Hepatocyte (in vitro differentiated cells): ENCODE results near the gene COL6A3. TPM values are rescaled to one million over a fixed set of nuclear protein-coding genes. Genes with fewer than 3 reads are reported as not detected.

Experiments
- DNase-seq: peaks from one replicate; pipeline ENCODE4 v3.0.0-alpha.2; 2016; ENCODE audit warnings: low spot score
- H2AFZ ChIP-seq: fragments of 200-600 bp; sonication (generic); 2 replicates; pipeline ENCODE4 v1.6.0; 2016; ENCODE audit warnings: antibody characterized with exemption, mild to moderate bottlenecking
- H3K27ac ChIP-seq: fragments of 200-600 bp; sonication (generic); 2 replicates; pipeline ENCODE4 v1.5.1; 2016; ENCODE audit warnings: mild to moderate bottlenecking
- H3K27me3 ChIP-seq: fragments of 200-600 bp; sonication (generic); 2 replicates; pipeline ENCODE4 v1.6.1; 2016
- H3K36me3 ChIP-seq: fragments of 200-600 bp; sonication (generic); replicated peaks from 2 replicates; pipeline ENCODE4 v1.5.1; 2016; ENCODE audit warnings: low read depth; ENCODE audit not compliant: insufficient read depth
- H3K4me1 ChIP-seq: fragments of 200-600 bp; sonication (generic); 2 replicates; pipeline ENCODE4 v1.5.1; 2016; ENCODE audit warnings: mild to moderate bottlenecking, moderate library complexity; ENCODE audit not compliant: insufficient read depth
- H3K4me2 ChIP-seq: fragments of 200-600 bp; sonication (generic); 2 replicates; pipeline ENCODE4 v1.6.0; 2016
- H3K4me3 ChIP-seq: fragments of 200-600 bp; sonication (generic); 2 replicates; pipeline ENCODE4 v1.5.1; 2016; ENCODE audit warnings: mild to moderate bottlenecking
- H3K79me2 ChIP-seq: fragments of 200-600 bp; sonication (generic); 2 replicates; pipeline ENCODE4 v1.6.0; 2017; ENCODE audit warnings: mild to moderate bottlenecking
- H3K9me2 ChIP-seq: fragments of 200-600 bp; sonication (generic); replicated peaks from 2 replicates; pipeline ENCODE4 v1.6.0; 2017; ENCODE audit warnings: mild to moderate bottlenecking; ENCODE audit not compliant: insufficient read depth
- H3K9me3 ChIP-seq: fragments of 200-600 bp; sonication (generic); 2 replicates; pipeline ENCODE4 v1.5.1; 2016; ENCODE audit warnings: low read depth, mild to moderate bottlenecking
- H4K20me1 ChIP-seq: fragments of 200-600 bp; sonication (generic); 2 replicates; pipeline ENCODE4 v1.6.0; 2016; ENCODE audit warnings: mild to moderate bottlenecking; ENCODE audit not compliant: insufficient read depth, poor library complexity, severe bottlenecking
- EZH2 ChIP-seq: fragments of 200-600 bp; sonication (generic); IDR thresholded peaks from 2 replicates; pipeline ENCODE4 v1.6.1; 2016; ENCODE audit warnings: antibody characterized with exemption, mild to moderate bottlenecking, borderline replicate concordance
- EZH2phosphoT487 ChIP-seq: fragments of 200-600 bp; sonication (generic); IDR thresholded peaks from one replicate; pipeline ENCODE4 v1.6.1; 2018; ENCODE audit warnings: antibody characterized with exemption, mild to moderate bottlenecking, low read depth, moderate library complexity; ENCODE audit not compliant: unreplicated experiment, severe bottlenecking
- WGBS: methylation state at CpG from one replicate; pipeline ENCODE4 v1.1.6; 2016; ENCODE audit warnings: low lambda C conversion rate; ENCODE audit errors: missing lambda C conversion rate; 5-methylcytosine and 5-hydroxymethylcytosine counted together
- polyA plus RNA-seq: library from polyadenylated mRNA; unstranded; fragments of >200 nt; fragmentation: Nextera tagmentation; extraction: Ambion mirVana; gene quantifications from 2 replicates; pipeline ENCODE4 v1.2.1, GENCODE V29; 2016
- total RNA-seq: library from RNA; depleted of rRNA; stranded (reverse); fragments of >200 nt; gene quantifications from 2 replicates; pipeline ENCODE4 v1.2.3, GENCODE V29; 2014
- TF ChIP-seq, protein P1 (sequence below): fragments of 200-600 bp; sonication (generic); IDR thresholded peaks from 2 replicates; pipeline ENCODE4 v1.5.1; 2016; ENCODE audit warnings: antibody characterized with exemption, mild to moderate bottlenecking; ENCODE audit not compliant: poor library complexity

Gene COL6A3
- total and polyA plus RNA-seq, 2 experiments from 2014 or later, result 80.7 to 250 TPM

DNA sequence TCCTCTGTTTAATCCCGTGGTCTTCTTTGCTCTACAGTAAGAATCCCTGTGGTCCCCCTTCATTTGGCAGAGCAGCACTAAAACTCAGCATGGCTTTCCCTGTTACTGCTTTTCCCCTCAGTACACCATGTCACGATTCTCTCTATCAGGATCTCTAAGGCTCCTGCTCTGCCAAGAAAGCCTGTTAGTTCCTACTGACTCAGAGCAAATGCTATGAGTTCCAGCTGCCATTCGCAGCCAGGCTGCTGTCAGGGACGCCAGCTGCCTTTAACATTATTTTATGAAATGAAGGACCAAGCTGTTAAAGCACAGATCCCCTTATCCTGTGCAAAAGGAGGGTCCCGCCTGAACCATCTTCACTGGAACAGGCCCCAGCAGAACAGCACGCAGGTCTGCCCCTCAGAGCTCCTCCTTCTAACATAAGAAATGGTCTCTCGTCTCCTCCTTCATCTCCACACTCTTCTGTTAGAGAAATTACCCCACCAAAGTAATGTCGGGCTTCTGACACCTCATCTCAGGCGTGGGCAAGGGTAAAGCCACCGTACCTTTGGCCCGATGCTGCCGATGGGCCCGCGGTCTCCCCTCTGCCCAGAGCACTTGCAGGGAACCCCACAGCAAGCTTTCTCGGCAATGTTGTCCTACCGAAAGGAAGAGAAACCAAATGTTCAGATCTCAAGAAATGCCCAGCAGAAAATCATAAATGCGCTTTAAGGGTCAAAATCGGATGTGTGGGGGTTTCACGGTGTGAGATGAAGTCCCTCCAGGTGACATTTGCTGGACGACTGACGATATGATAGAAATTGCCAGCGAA, 52.6 kb downstream of the COL6A3 start:
- Histone ChIP-seq H3K4me3 (no peak overlapping the region), H3K27ac (no peak overlapping the region), H3K9me2 (no peaks in the 10 kb centered on the region), H3K79me2 (no peaks in the 10 kb centered on the region), H3K27me3 (no peaks in the 10 kb centered on the region), H3K9me3 (no peaks in the 10 kb centered on the region), H4K20me1 (no peaks in the 10 kb centered on the region), H2AFZ (no peak overlapping the region), H3K4me2 (no peak overlapping the region), H3K4me1 (no peaks in the 10 kb centered on the region), H3K36me3 (no peaks in the 10 kb centered on the region)
- WGBS, result 92% methylated on average over 22 of the region's 22 CpGs
- no peak for DNase-seq
- TF ChIP-seq, protein P1, sequence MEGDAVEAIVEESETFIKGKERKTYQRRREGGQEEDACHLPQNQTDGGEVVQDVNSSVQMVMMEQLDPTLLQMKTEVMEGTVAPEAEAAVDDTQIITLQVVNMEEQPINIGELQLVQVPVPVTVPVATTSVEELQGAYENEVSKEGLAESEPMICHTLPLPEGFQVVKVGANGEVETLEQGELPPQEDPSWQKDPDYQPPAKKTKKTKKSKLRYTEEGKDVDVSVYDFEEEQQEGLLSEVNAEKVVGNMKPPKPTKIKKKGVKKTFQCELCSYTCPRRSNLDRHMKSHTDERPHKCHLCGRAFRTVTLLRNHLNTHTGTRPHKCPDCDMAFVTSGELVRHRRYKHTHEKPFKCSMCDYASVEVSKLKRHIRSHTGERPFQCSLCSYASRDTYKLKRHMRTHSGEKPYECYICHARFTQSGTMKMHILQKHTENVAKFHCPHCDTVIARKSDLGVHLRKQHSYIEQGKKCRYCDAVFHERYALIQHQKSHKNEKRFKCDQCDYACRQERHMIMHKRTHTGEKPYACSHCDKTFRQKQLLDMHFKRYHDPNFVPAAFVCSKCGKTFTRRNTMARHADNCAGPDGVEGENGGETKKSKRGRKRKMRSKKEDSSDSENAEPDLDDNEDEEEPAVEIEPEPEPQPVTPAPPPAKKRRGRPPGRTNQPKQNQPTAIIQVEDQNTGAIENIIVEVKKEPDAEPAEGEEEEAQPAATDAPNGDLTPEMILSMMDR, result no peak
- TF ChIP-seq EZH2phosphoT487 (no peak), EZH2 (no peak)

DNA sequence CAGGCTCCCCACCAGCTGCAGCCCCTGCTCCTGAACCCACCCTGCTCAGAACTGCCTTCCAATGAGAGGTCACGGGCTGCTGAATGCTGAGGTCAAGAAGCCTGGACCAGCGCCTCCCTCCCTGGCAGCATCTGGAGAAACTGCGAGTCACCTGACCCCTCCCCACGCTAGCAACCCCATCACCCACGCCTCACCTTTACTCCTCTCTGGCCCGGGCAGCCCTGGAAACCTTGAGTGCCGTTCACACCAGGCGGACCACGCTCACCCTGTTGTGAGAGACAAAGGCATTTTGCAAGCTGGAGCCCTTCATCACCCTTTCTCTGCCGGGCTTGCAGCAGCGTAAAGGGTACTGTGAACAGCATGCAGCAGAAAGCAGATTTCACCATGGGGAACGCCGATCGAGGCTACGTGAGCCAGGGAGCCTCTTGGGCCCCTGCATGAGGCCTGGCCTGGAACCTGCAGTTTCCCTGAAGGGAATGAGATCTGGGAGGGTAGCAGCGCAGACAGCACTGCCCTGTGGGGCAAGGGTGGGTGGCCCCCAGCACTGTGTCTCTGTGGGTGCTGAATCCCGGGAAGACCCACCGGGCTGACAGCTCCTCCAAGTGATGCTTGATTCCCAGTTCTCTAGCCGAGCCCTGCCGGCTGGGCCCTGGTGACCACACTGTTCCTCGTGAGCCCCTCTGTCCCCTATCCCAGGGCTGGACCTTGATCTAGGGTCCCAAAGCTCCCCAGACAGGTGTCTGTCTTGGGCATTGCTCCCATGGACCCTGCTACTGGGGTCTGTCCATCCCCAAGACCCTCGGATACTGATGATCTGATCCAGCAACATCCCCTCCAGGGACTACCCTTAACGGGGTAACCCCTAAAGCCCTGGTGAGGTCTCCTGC, 53.8 kb downstream of the COL6A3 start:
- TF ChIP-seq, protein P1, result no peak
- no peak for TF ChIP-seq EZH2
- TF ChIP-seq EZH2phosphoT487, result no peak
- Histone ChIP-seq H3K9me2 (no peaks in the 10 kb centered on the region), H4K20me1 (no peaks in the 10 kb centered on the region), H2AFZ (no peak overlapping the region), H3K36me3 (no peaks in the 10 kb centered on the region), H3K4me2 (no peak overlapping the region), H3K4me3 (no peak overlapping the region), H3K79me2 (no peaks in the 10 kb centered on the region), H3K9me3 (no peaks in the 10 kb centered on the region), H3K4me1 (no peaks in the 10 kb centered on the region), H3K27me3 (no peaks in the 10 kb centered on the region), H3K27ac (no peak overlapping the region)
- 85% methylated on average over 23 of the region's 23 CpGs for WGBS
- DNase-seq, result no peak

DNA sequence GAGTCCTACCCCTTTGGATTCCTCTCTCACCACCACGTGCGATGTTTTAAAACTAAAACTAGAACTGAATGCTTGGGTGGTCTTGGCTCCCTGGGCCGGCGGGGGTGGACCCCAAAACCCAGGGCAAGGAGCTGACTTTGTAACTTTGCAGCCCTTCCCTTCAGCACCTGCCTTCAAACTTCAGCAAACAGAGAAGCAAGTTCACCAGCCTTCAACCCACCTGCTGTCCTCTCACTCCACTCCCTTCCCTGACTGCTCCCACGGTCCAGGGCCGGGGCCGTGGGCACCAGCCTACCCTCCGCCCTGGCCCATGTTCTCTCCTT, 54.5 kb downstream of the COL6A3 start:
- no peaks in the 10 kb centered on the region for H3K27me3 ChIP-seq

More for the DNA sequence above, 54.5 kb downstream of the COL6A3 start:
- Histone ChIP-seq H3K79me2 (no peaks in the 10 kb centered on the region), H3K27ac (no peak overlapping the region), H3K4me3 (no peak overlapping the region), H3K36me3 (no peaks in the 10 kb centered on the region), H2AFZ (no peak overlapping the region), H3K9me3 (no peaks in the 10 kb centered on the region), H3K4me2 (no peak overlapping the region), H3K9me2 (no peaks in the 10 kb centered on the region), H4K20me1 (no peaks in the 10 kb centered on the region), H3K4me1 (no peaks in the 10 kb centered on the region)
- no peak for DNase-seq
- 88% methylated on average over 8 of the region's 8 CpGs for WGBS
- TF ChIP-seq EZH2phosphoT487, result no peak
- TF ChIP-seq, protein P1, result no peak
- TF ChIP-seq EZH2, result no peak
